ENCODE data around the gene MORN4.

MORN4 gene

GRCh38 chr10:97631098-97631497 lies 2.2 kb downstream of the MORN4 start:
- no peak for TF ChIP-seq CTCF (IDR thresholded peaks at IDR 0.05; ENCODE audit: poor library complexity, severe bottlenecking)
- Histone ChIP-seq H3K27me3 (ENCODE audit: insufficient read depth, poor library complexity, severe bottlenecking) (no peaks in the 10 kb centered on the region), H3K9me3 (ENCODE audit: severe bottlenecking) (no peaks in the 10 kb centered on the region), H3K27ac (ENCODE audit: poor library complexity, severe bottlenecking) (no peak overlapping the region), H3K36me3 (ENCODE audit: low read depth) (no peaks in the 10 kb centered on the region), H3K4me3 (ENCODE audit: severe bottlenecking) (no peak overlapping the region), H3K4me1 (ENCODE audit: insufficient read depth, poor library complexity, severe bottlenecking) (peaks cover 3% of the 10 kb centered on the region)
- ATAC-seq (ENCODE audit: low read depth) (no peak), DNase-seq (ENCODE audit: low spot score) (no peak)

GRCh38 chr10:97629289-97629688 lies 4.0 kb downstream of the MORN4 start:
- no peak for ATAC-seq (ENCODE audit: low read depth)
- H3K36me3 ChIP-seq (ENCODE audit: low read depth): no peaks in the 10 kb centered on the region
- TF ChIP-seq CTCF (IDR thresholded peaks at IDR 0.05; ENCODE audit: poor library complexity, severe bottlenecking): no peak
- no peak for DNase-seq (ENCODE audit: low spot score)
- no peaks in the 10 kb centered on the region for H3K27me3 ChIP-seq (ENCODE audit: insufficient read depth, poor library complexity, severe bottlenecking)
- no peaks in the 10 kb centered on the region for H3K9me3 ChIP-seq (ENCODE audit: severe bottlenecking)
- no peak overlapping the region for H3K4me3 ChIP-seq (ENCODE audit: severe bottlenecking)
- peaks cover 3% of the 10 kb centered on the region for H3K4me1 ChIP-seq (ENCODE audit: insufficient read depth, poor library complexity, severe bottlenecking)
- no peak overlapping the region for H3K27ac ChIP-seq (ENCODE audit: poor library complexity, severe bottlenecking)

- no peak for ATAC-seq (ENCODE audit: low read depth)
- no peaks in the 10 kb centered on the region for H3K9me3 ChIP-seq (ENCODE audit: severe bottlenecking)
These were observed 5.1 kb downstream of the MORN4 start for GRCh38 chr10:97628228-97628627.

GRCh38 chr10:97627731-97628130 lies 5.6 kb downstream of the MORN4 start:
- Histone ChIP-seq H3K9me3 (ENCODE audit: severe bottlenecking) (no peaks in the 10 kb centered on the region), H3K36me3 (ENCODE audit: low read depth) (no peaks in the 10 kb centered on the region), H3K27ac (ENCODE audit: poor library complexity, severe bottlenecking) (no peak overlapping the region), H3K27me3 (ENCODE audit: insufficient read depth, poor library complexity, severe bottlenecking) (no peaks in the 10 kb centered on the region), H3K4me1 (ENCODE audit: insufficient read depth, poor library complexity, severe bottlenecking) (peaks cover 3% of the 10 kb centered on the region), H3K4me3 (ENCODE audit: severe bottlenecking) (no peak overlapping the region)
- TF ChIP-seq CTCF (IDR thresholded peaks at IDR 0.05; ENCODE audit: poor library complexity, severe bottlenecking): no peak
- no peak for DNase-seq (ENCODE audit: low spot score)
- no peak for ATAC-seq (ENCODE audit: low read depth)

More at GRCh38 chr10:97628228-97628627, 5.1 kb downstream of the MORN4 start:
- Histone ChIP-seq H3K27ac (ENCODE audit: poor library complexity, severe bottlenecking) (no peak overlapping the region), H3K36me3 (ENCODE audit: low read depth) (no peaks in the 10 kb centered on the region), H3K27me3 (ENCODE audit: insufficient read depth, poor library complexity, severe bottlenecking) (no peaks in the 10 kb centered on the region), H3K4me3 (ENCODE audit: severe bottlenecking) (no peak overlapping the region), H3K4me1 (ENCODE audit: insufficient read depth, poor library complexity, severe bottlenecking) (peaks cover 3% of the 10 kb centered on the region)
- no peak for TF ChIP-seq CTCF (IDR thresholded peaks at IDR 0.05; ENCODE audit: poor library complexity, severe bottlenecking)
- DNase-seq (ENCODE audit: low spot score): no peak

GRCh38 chr10:97623277-97623676 lies 10.0 kb downstream of the MORN4 start:
- H3K4me1 ChIP-seq (ENCODE audit: insufficient read depth, poor library complexity, severe bottlenecking): no peaks in the 10 kb centered on the region
- no peak overlapping the region for H3K27ac ChIP-seq (ENCODE audit: poor library complexity, severe bottlenecking)
- TF ChIP-seq CTCF (IDR thresholded peaks at IDR 0.05; ENCODE audit: poor library complexity, severe bottlenecking): no peak
- DNase-seq (ENCODE audit: low spot score): no peak
- H3K4me3 ChIP-seq (ENCODE audit: severe bottlenecking): no peak overlapping the region
- H3K36me3 ChIP-seq (ENCODE audit: low read depth): 0 out of 2 replicates have a peak, but pooled peaks cover 3% of the 10 kb centered on the region
- H3K27me3 ChIP-seq (ENCODE audit: insufficient read depth, poor library complexity, severe bottlenecking): no peaks in the 10 kb centered on the region
- ATAC-seq (ENCODE audit: low read depth): no peak
- no peaks in the 10 kb centered on the region for H3K9me3 ChIP-seq (ENCODE audit: severe bottlenecking)

Data from RWPE2 (cell line).